ENCODE results near the gene ESRRG. TPM values are rescaled to one million over a fixed set of nuclear protein-coding genes. Genes with fewer than 3 reads are reported as not detected.

ESRRG gene
- total RNA-seq, 2 donors from 2014 or later, result 4.1 to 16.2 TPM

GRCh38 chr1:216757110-216757509 lies 33.9 kb upstream of the ESRRG start:
- Histone ChIP-seq H3K36me3 (no peaks in the 10 kb centered on the region), H3K4me1 (replicated peaks) (no peaks in the 10 kb centered on the region), H3K27ac (no peak overlapping the region), H3K9me3 (no peaks in the 10 kb centered on the region), H3K27me3 (replicated peaks; ENCODE audit: insufficient read depth) (no peaks in the 10 kb centered on the region), H3K4me3 (no peak overlapping the region)
- TF ChIP-seq CTCF (IDR thresholded peaks at IDR 0.05) (no peak), POLR2A (IDR thresholded peaks at IDR 0.05) (no peak), POLR2AphosphoS5 (IDR thresholded peaks at IDR 0.05) (no peak)
- DNase-seq (ENCODE audit: low spot score), result no peak
- intact Hi-C loops (cut with DNase I), result loop anchor here (10.0 kb wide), 1 partner anchor 328 kb away; no protein-coding TSS in a partner anchor
- 86% methylated on average over 1 of the region's 1 CpG for WGBS

DNA sequence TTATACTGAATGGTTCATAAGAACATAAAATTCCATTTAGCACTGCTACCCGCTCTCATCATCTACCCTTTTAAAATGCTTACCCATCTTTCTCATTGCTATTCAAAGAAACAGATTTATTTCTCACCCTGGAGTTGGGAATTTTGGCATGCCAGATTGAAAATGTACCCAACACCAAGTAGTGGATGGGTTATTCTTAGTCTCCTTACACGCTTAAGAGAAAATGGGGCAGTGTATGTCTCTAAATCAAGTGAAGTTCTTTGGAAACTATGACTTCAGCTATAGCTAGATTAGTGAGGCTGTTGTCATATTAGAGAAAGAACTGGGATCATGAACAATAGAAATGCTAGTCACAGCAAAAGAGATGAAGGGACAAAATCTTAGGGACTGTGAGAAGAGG lies 27.7 kb upstream of the ESRRG start:
- H3K4me1 ChIP-seq (replicated peaks), result no peaks in the 10 kb centered on the region
- no peak overlapping the region for H3K27ac ChIP-seq
- TF ChIP-seq POLR2A (IDR thresholded peaks at IDR 0.05) (no peak), POLR2AphosphoS5 (IDR thresholded peaks at IDR 0.05) (no peak), CTCF (IDR thresholded peaks at IDR 0.05) (no peak)
- H3K27me3 ChIP-seq (replicated peaks; ENCODE audit: insufficient read depth), result no peaks in the 10 kb centered on the region
- no peak overlapping the region for H3K4me3 ChIP-seq
- intact Hi-C loops (cut with DNase I), result loop anchor here (5.0 to 10.0 kb wide), 2 partner anchors 334 to 581 kb away; no protein-coding TSS in a partner anchor
- no peak for DNase-seq (ENCODE audit: low spot score)
- no peaks in the 10 kb centered on the region for H3K36me3 ChIP-seq
- no peaks in the 10 kb centered on the region for H3K9me3 ChIP-seq
- 90% methylated on average over 2 of the region's 2 CpGs for WGBS

DNA sequence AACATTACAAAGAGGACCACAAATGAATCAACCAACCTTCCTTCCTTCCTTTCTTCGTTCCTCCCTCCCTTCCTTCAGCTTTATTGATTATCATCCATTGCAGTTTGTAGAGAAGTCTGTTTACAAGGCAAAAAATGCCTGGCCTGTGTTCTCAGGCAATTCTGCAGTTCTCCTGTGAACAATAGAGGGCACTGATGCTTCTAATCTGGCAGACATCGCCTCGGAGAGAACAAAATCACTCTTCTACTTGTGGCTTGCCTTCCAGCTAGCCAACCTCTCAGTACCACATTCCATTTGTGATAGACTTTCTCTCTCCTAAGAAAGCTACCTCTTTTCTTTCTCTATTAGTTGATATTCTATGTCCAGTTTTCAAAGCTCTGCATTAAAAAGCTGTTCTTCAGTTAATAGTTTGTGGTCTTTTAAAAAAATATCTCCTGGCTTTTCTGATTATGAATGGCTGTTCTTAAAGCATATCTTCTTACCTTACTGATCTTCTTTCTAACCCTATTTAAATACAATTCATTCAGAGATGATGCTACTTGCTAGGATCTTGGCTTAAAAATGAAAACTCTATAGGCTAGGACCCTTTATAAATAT lies 26.9 kb upstream of the ESRRG start:
- H3K36me3 ChIP-seq, result no peaks in the 10 kb centered on the region
- DNase-seq (ENCODE audit: low spot score), result peak; percentile 43
- TF ChIP-seq POLR2A (IDR thresholded peaks at IDR 0.05) (no peak), POLR2AphosphoS5 (IDR thresholded peaks at IDR 0.05) (peak; percentile 27), CTCF (IDR thresholded peaks at IDR 0.05) (peak; percentile 28 to 61 (median 48))
- intact Hi-C loops (cut with DNase I), result loop anchor here (5.0 to 10.0 kb wide), 2 partner anchors 335 to 582 kb away; no protein-coding TSS in a partner anchor
- no peaks in the 10 kb centered on the region for H3K27me3 ChIP-seq (replicated peaks; ENCODE audit: insufficient read depth)
- no peak overlapping the region for H3K27ac ChIP-seq
- no peaks in the 10 kb centered on the region for H3K4me1 ChIP-seq (replicated peaks)
- no peak overlapping the region for H3K4me3 ChIP-seq
- no peaks in the 10 kb centered on the region for H3K9me3 ChIP-seq
- 5% methylated on average over 3 of the region's 3 CpGs for WGBS

DNA sequence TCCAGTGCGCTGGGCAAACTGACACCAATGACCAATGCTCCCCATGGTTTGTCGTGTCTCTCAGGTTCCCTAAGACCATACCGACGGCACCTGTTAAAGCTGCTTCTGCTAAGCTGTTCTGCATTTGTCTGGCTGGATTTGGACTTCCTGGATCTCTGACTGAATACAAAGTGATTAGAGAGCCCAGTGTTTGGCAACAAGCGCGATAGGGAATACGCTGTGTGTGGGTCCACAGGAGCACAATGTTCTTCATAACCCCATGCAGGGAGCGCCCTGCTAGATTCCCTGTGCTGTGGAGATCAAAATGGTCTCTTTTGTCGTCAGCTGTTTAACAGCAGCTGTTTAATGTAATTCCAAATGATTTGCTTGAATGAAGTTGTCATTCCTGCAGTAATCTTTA lies 26.0 kb upstream of the ESRRG start:
- H3K4me1 ChIP-seq (replicated peaks), result no peaks in the 10 kb centered on the region
- 90% methylated on average over 9 of the region's 9 CpGs for WGBS
- TF ChIP-seq POLR2A (IDR thresholded peaks at IDR 0.05) (no peak), POLR2AphosphoS5 (IDR thresholded peaks at IDR 0.05) (no peak), CTCF (IDR thresholded peaks at IDR 0.05) (no peak)
- intact Hi-C loops (cut with DNase I), result no loop called here
- H3K4me3 ChIP-seq, result no peak overlapping the region
- H3K9me3 ChIP-seq, result no peaks in the 10 kb centered on the region
- H3K27me3 ChIP-seq (replicated peaks; ENCODE audit: insufficient read depth), result no peaks in the 10 kb centered on the region
- H3K27ac ChIP-seq, result no peak overlapping the region
- no peaks in the 10 kb centered on the region for H3K36me3 ChIP-seq
- no peak for DNase-seq (ENCODE audit: low spot score)

DNA sequence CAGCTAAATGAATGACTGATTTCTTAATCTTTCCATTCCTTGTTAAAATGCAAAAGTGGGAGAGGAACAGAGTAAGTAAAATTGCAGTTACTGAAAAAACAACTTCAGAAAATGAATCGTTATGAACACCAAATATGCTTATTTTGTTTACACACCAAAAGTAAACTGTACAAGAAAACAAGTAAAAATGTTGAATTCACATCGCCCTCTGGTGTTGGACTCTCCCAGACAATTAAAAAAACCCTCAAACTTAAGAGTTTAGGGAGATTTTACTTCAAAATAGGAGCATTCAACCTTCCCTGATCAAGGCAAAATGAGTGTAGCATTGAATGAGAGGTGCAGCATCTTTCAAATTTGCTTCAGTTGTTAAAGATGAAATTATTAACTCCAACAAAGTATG lies 19.4 kb upstream of the ESRRG start:
- H3K4me3 ChIP-seq, result no peak overlapping the region
- 58% methylated on average over 2 of the region's 2 CpGs for WGBS
- intact Hi-C loops (cut with DNase I), result no loop called here
- H3K27ac ChIP-seq, result no peak overlapping the region
- H3K4me1 ChIP-seq (replicated peaks), result no peaks in the 10 kb centered on the region
- no peaks in the 10 kb centered on the region for H3K36me3 ChIP-seq
- DNase-seq (ENCODE audit: low spot score), result no peak
- no peaks in the 10 kb centered on the region for H3K9me3 ChIP-seq
- no peaks in the 10 kb centered on the region for H3K27me3 ChIP-seq (replicated peaks; ENCODE audit: insufficient read depth)
- TF ChIP-seq POLR2AphosphoS5 (IDR thresholded peaks at IDR 0.05) (no peak), CTCF (IDR thresholded peaks at IDR 0.05) (peak in 3 of 4 experiments; percentile 16 to 31 (median 22))
